Measurements from ENCODE around the gene BCL7A.

Gene BCL7A

GRCh38 chr12:122079033-122079531 lies 57.4 kb downstream of the BCL7A start:
- no peak for DNase-seq (ENCODE audit: low read depth)

DNA sequence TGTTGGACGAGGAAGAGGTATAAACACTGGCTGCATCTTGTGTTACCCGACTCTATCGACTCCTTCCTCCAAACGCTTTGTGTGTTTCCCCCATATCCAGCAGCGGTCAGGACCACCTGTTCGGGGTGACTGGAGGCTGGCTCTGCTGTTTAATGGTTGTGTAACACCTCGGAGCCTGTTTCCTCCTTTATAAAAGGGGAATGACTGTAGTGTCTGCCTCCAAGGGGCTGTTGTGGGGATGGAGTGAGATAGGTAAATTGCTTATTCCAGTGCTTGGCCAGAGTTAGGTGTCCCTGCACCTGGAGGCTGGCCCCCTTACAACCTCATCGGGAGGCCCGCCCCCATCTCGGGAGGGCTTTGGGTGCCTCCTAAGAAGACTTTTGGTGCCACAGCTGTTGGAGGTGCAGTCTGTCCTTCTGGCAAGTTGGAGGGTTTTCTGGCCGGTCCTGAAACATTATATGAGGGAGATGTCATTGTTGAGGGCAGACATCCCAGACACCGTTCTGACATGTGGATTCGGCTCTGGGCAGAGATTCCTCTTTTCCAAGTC lies 57.9 kb downstream of the BCL7A start:
- DNase-seq (ENCODE audit: low read depth): no peak

GRCh38 chr12:122080149-122081082 lies 58.7 kb downstream of the BCL7A start:
- no peak for DNase-seq (ENCODE audit: low read depth)

GRCh38 chr12:122081083-122081696 lies 59.5 kb downstream of the BCL7A start:
- DNase-seq (ENCODE audit: low read depth): no peak

DNA sequence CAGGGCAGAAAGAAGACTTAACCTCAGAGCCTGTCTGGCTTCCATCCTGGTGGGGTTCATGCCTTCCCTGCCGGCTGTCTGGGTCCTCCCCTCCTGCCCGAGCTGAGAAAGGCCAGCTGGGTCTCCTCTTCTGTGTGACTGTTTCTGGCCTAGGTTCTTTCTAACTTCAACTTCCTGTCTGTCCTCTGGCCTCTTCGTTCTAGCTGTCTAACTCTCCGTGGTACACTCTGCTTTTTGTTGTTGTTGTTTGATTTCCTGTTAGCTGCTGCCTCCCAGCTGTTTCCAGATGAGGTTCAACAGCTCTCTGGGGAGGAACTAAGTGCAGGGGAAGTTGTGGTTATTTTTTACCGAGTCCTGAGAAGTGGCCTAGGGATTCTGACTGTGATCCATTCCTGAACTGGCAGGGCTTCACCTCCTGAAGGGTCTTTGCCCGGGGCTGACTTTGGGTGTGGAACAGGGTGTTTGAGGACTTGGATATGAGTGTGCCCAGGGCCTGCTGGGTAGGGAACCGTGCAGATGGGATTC lies 60.1 kb downstream of the BCL7A start:
- peak; percentile 68 for DNase-seq (ENCODE audit: low read depth)

DNA sequence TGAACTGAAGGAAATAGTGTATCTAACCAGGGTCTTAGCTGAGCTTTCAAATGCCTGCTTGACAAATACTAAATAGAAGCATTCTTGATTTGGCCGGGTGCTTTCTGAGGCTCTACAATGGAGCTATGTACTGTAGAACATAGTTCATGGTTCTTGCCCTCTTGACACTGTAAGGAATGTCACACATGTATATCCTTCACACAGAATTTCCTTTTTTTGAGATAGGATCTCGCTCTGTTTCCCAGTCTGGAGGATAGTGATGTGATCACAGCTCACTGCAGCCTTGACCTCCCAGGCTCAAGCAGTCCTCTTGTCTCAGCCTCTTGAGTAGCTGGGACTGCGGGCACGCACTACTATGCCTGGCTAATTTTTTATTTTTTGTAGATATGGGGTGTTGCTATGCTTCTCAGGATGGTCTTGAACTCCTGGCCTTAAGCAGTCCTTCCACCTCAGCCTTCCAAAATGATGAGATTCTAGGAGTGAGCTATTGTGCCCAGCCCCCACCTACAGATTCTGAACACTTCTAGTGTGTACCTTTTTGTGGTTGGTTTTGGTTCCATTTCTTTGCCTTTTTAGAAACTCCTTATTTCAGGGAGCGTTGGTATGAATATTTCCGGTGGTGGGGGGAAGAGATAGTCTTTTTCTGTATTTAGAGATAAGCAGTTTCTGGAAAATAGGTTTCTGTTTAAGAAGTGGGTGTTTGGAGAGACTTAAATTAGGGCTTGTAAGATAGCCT lies 61.1 kb downstream of the BCL7A start:
- DNase-seq (ENCODE audit: low read depth): no peak

- no peak for DNase-seq (ENCODE audit: low read depth)
Measured at GRCh38 chr12:122084857-122085405, 63.2 kb downstream of the BCL7A start.

- no peak for DNase-seq (ENCODE audit: low read depth)
Measured at GRCh38 chr12:122085591-122085990, 63.9 kb downstream of the BCL7A start.

DNA sequence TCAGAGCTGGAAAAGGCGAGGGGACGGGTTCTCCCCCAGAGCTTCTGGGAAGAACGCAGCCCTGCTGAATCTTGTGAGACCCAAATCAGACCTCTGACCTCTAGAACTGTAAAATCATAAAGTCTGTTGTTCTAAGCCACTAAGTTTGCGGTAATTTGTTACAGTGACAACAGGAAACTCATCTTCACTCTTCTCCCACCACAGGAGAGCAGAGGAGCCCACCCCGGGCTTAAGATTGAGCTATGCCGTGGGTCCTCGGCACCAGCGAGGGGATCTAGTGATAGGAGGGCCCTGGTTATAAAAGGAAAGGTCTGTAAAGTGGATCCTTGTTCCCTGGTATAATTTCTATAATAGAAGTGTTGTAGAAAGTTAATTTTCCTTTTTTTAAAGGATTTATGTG lies 64.4 kb downstream of the BCL7A start:
- DNase-seq (ENCODE audit: low read depth): no peak

DNA sequence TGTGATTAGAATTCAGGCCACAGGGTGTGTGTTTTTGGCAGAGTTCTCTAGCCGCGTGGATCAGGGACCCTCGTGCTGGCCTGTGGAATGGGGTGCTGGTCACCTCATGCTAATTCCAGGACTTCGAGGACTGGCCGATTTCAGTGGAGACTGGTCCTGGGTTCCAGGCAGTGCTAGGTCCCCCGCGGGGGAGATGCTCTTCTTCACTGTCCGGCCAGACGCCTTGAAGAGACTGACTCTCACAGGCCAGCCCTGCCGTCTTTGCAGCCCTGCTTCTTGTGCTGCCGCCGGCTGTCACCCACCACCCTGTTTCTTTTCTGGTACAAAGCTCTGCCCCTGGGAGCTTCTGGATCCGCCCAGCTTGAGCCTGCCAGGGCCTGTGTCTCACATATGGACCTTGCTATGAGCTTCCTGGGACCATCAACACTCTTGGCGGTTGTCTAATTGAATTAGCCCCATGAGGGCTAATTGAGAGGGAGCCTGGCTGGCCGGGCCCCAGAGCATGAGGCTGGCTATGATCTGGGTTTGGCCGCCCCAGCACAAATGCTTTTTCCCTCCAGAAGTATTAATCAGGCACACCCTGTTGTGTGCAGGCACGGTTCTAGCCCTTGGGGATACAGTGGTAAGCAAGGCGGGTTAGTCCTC lies 65.1 kb downstream of the BCL7A start:
- DNase-seq (ENCODE audit: low read depth): no peak

GRCh38 chr12:122087431-122088178 lies 65.9 kb downstream of the BCL7A start:
- DNase-seq (ENCODE audit: low read depth): no peak

DNA sequence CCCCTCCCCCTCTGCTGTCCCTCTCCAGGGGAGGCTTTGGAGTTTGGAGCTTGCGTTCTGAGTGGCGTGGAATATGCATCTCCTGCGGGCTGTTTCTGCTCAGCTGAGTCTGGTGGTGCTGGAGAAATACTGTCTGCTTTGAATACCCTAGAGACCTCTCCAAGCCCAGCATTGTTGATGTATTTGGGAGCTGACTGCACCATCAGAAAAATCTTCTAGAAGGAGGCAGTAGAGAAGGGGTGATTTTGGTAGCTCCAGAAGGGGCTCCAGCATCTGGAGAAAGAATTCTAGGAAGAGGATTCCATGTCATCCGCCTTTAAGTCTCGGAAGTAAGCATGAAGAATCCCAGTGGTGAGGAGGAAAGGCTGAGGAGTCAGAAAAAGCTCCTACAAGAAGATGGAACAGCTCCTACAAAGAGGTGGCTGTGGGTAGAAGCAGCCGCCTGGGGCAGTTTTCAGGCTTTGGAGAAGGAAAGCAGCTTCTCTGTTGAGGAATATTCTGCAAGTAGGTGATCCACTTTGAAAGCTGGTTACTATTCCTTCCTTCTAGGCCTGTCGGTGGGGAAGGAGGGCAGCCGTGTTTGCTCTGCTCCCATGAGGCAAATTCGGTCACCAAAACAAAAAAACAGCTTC lies 66.6 kb downstream of the BCL7A start:
- DNase-seq (ENCODE audit: low read depth): no peak

DNA sequence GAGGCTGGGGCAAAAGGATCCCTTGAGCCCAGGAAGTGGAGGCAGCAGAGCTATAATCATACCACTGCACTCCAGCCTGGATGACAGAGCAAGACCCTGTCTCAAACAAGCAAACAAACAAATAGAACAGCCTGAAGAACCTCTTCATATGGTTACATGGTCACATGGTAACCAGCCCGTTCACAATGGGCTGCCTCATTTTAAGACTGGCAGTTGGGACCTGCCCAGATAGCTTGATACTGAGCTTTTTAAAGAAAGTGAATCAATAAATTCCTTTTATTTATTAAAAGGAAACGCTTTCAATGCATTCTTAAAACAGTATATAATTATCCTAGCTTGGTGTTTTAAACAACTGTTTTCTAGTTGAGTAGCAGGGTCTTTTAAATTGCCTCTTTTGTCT lies 67.4 kb downstream of the BCL7A start:
- no peak for DNase-seq (ENCODE audit: low read depth)

DNA sequence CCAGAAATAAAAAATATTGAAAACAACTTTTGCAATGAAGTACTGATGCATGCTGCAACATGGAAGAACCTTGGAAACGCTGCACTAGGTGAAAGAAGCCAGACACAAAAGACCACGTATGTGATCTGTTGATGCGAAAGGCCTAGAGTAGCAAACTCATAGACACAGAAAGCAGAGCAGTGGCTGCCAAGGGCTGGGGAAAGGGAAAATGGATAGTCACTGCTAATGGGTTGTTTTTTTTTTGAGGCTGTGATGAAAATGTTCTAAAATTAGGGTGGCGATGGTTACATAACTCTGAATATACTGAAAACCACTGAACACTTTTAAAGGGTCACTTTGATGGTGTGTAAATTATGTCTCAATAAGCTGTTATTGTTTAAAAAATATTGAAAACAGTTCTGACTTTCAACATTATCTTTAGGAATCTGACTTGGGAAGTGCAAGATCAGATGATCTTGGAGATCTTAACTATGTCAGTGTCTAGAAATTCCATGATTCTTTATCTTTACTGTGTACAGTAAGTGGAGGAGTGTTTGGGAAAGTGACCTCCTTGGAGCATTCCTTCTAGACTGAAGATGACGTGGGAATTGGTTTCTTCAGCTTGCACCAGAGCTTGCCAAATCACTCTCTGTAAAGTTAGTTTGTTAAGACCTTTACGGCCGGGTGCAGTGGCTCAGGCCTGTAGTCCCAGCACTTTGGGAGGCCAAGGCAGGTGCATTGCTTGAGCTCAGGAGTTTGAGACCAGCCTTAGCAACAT lies 69.3 kb downstream of the BCL7A start:
- DNase-seq (ENCODE audit: low read depth): no peak

DNA sequence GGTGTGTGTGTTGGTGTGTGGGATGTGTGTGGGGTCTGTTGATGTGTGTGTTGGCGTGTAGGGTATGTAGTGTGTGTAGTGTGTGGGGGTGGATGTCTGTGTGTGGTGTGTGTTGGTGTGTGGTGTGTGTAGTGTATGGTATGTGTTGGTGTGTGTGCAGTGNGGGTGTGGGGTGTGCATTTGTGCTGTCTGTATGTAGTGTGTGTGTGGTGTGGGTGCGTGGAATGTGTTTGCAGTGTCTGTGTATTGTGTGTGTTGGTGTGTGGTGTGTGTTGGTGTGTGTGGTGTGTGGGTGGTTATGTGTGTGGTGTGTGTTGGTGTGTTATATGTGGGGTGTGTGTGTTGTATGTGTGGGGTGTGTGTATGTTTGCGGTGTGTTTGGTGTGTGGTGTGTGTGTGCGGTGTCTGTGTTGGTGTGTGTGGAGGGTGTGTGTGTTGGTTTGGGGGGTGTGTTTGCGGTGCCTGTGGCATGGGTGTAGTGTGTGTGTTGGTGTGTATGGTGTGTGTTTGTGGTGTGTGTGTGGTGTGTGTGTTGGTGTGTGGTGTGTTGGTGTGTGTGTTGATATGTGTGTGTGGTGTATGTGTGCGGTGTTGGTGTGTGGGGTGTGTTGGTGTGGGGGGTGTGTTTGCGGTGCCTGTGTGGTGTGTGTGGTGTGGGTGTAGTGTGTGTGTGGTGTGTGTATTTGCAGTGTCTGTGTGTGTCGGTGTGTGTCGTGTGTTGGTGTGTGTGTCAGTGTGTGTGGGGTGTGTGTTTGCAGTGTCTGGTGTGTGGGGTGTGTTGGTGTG lies 71.6 kb downstream of the BCL7A start:
- no peak for DNase-seq (ENCODE audit: low read depth)

DNA sequence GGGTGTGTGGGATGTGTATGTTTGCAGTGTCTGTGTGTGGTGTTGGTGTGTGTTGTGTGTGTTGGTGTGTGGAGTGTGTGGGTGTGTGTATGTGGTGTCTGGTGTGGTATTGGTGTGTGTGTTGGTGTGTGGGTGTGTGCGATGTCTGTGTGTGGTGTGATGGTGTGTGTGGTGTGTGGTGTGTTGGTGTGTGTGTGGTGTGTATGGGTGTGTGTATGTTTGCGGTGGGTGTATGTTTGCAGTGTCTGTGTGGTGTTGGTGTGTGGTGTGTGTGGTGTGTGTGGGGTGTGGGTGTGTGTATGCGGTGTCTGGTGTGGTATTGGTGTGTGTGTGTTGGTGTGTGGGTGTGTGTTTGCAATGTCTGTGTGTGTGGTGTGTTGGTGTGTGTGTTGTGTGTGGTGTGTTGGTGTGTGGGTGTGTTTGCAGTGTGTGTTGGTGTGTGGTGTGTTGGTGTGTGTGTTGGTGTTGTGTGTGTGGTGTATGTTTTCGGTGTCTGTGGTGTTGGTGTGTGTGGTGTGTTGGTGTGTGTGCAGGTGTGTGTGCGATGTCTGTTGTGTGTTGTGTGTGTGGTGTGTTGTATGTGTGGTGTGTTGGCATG lies 72.6 kb downstream of the BCL7A start:
- no peak for DNase-seq (ENCODE audit: low read depth)

DNA sequence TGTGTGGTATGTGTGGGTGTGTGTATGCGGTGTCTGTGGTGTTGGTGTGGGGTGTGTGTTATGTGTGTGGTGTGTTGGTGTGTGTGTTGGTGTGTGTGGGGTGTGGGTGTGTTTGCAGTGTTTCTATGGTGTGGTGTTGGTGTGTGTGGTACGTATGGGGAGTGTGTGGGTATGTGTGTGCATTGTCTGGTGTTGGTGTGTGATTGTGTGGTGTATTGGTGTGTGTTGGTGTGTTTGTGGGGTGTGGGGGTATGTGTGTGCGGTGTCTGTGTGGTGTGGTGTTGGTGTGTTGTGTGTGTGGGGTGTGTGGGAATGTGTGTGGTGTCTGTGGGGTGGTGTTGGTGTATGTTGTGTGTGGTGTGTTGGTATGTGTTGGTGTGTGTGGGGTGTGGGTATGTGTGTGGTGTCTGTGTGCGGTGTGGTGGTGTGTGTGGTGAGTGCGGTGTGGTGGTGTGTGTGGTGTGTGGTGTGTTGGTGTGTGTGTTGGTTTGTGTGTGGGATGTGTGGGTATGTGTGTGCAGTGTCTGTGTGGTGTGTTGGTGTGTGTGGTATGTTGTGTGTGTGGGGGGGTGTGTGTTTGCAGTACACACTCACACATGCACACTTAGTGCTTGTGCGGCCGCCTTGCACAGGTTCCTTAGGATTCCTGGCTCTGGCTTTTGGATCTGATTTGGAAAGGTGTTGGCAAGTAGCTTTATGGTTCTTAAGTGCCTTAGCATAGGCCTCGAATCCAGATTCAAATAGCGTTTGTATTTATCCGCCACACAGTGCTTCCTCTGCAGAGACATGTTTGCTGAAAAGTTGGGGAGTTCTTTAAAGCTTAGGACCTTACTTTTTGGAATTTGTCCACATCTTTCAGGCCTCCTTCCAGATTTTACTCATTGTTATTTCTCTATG lies 73.3 kb downstream of the BCL7A start:
- no peak for DNase-seq (ENCODE audit: low read depth)

Measured in CMK (cell line).